ENCODE measurements around the gene TFRC. TPM values are rescaled to one million over a fixed set of nuclear protein-coding genes. Genes with fewer than 3 reads are reported as not detected.
"Not testable (repeated sequence)": the region's sequence is repeated elsewhere in the genome, so short reads cannot be mapped to it uniquely, and the experiment has no call there.

TFRC gene
- polyA plus RNA-seq, 4 donors = 12.7 to 108 (median 50.4) TPM

GRCh38 chr3:196057760-196058331 lies 24.0 kb downstream of the TFRC start:
- no peak for FAIRE-seq

GRCh38 chr3:196056371-196056770 lies 25.5 kb downstream of the TFRC start:
- FAIRE-seq; H3K4me1 ChIP-seq (ENCODE audit: control insufficient read depth in 3 of 3, insufficient read depth in 2 of 3, low read depth in 1 of 3, low read length in 2 of 3); DNase-seq; H3K27me3 ChIP-seq (ENCODE audit: control insufficient read depth in 3 of 3, insufficient read depth in 3 of 3, low read length in 3 of 3); H3K9me3 ChIP-seq (ENCODE audit: control insufficient read depth in 2 of 2, insufficient read depth in 1 of 2, low read depth in 1 of 2, low read length in 1 of 2); H3K4me3 ChIP-seq (ENCODE audit: low read depth in 1 of 3, low read length in 3 of 3): not testable (repeated sequence)
- H3K27ac ChIP-seq (ENCODE audit: low read depth in 1 of 3, low read length in 2 of 3) = peak overlapping the region in 1 of 3 donors; percentile 30
- H3K36me3 ChIP-seq (ENCODE audit: control insufficient read depth in 3 of 3, insufficient read depth in 2 of 3, low read depth in 1 of 3, low read length in 3 of 3) = peaks cover 24 to 69% (median 47%) of the 10 kb centered on the region in 3 donors
- WGBS, 3 donors = 80 to 94% (median 81%) methylated on average over 6 of the region's 6 CpGs

More at GRCh38 chr3:196057760-196058331, 24.0 kb downstream of the TFRC start:
- peaks cover 0 to 4% (median 0%) of the 10 kb centered on the region in 3 donors for H3K4me1 ChIP-seq (ENCODE audit: control insufficient read depth in 3 of 3, insufficient read depth in 2 of 3, low read depth in 1 of 3, low read length in 2 of 3)
- 68 to 75% (median 71%) methylated on average over 3 of the region's 3 CpGs for WGBS, 3 donors
- peaks cover 23 to 71% (median 46%) of the 10 kb centered on the region in 3 donors for H3K36me3 ChIP-seq (ENCODE audit: control insufficient read depth in 3 of 3, insufficient read depth in 2 of 3, low read depth in 1 of 3, low read length in 3 of 3)
- H3K27ac ChIP-seq (ENCODE audit: low read depth in 1 of 3, low read length in 2 of 3) = no peak overlapping the region
- H3K9me3 ChIP-seq (ENCODE audit: control insufficient read depth in 2 of 2, insufficient read depth in 1 of 2, low read depth in 1 of 2, low read length in 1 of 2) = no peaks in the 10 kb centered on the region
- no peak for DNase-seq
- no peaks in the 10 kb centered on the region for H3K27me3 ChIP-seq (ENCODE audit: control insufficient read depth in 3 of 3, insufficient read depth in 3 of 3, low read length in 3 of 3)
- no peak overlapping the region for H3K4me3 ChIP-seq (ENCODE audit: low read depth in 1 of 3, low read length in 3 of 3)

- Histone ChIP-seq H3K4me3 (ENCODE audit: low read depth in 1 of 3, low read length in 3 of 3) (no peak overlapping the region), H3K27ac (ENCODE audit: low read depth in 1 of 3, low read length in 2 of 3) (peak overlapping the region in 1 of 3 donors; percentile 30), H3K36me3 (ENCODE audit: control insufficient read depth in 3 of 3, insufficient read depth in 2 of 3, low read depth in 1 of 3, low read length in 3 of 3) (peaks cover 26 to 67% (median 48%) of the 10 kb centered on the region in 3 donors), H3K9me3 (ENCODE audit: control insufficient read depth in 2 of 2, insufficient read depth in 1 of 2, low read depth in 1 of 2, low read length in 1 of 2) (no peaks in the 10 kb centered on the region), H3K27me3 (ENCODE audit: control insufficient read depth in 3 of 3, insufficient read depth in 3 of 3, low read length in 3 of 3) (no peaks in the 10 kb centered on the region), H3K4me1 (ENCODE audit: control insufficient read depth in 3 of 3, insufficient read depth in 2 of 3, low read depth in 1 of 3, low read length in 2 of 3) (peaks cover 0 to 4% (median 0%) of the 10 kb centered on the region in 3 donors)
- FAIRE-seq = no peak
- WGBS, 3 donors = 75 to 82% (median 78%) methylated on average over 10 of the region's 10 CpGs
- peak; percentile 39 to 75 for DNase-seq
Observed at GRCh38 chr3:196055683-196056270, 26.1 kb downstream of the TFRC start.

- H3K4me3 ChIP-seq (ENCODE audit: low read depth in 1 of 3, low read length in 3 of 3) = no peak overlapping the region
- H3K27ac ChIP-seq (ENCODE audit: low read depth in 1 of 3, low read length in 2 of 3) = no peak overlapping the region
- H3K4me1 ChIP-seq (ENCODE audit: control insufficient read depth in 3 of 3, insufficient read depth in 2 of 3, low read depth in 1 of 3, low read length in 2 of 3) = peaks cover 0 to 4% (median 0%) of the 10 kb centered on the region in 3 donors
- no peaks in the 10 kb centered on the region for H3K9me3 ChIP-seq (ENCODE audit: control insufficient read depth in 2 of 2, insufficient read depth in 1 of 2, low read depth in 1 of 2, low read length in 1 of 2)
- 85 to 89% (median 86%) methylated on average over 8 of the region's 8 CpGs for WGBS, 3 donors
- DNase-seq = no peak
- H3K36me3 ChIP-seq (ENCODE audit: control insufficient read depth in 3 of 3, insufficient read depth in 2 of 3, low read depth in 1 of 3, low read length in 3 of 3) = peaks cover 26 to 62% (median 51%) of the 10 kb centered on the region in 3 donors
- H3K27me3 ChIP-seq (ENCODE audit: control insufficient read depth in 3 of 3, insufficient read depth in 3 of 3, low read length in 3 of 3) = no peaks in the 10 kb centered on the region
- FAIRE-seq = no peak
Observed at GRCh38 chr3:196055240-196055639, 26.6 kb downstream of the TFRC start.

GRCh38 chr3:196054661-196055060 lies 27.2 kb downstream of the TFRC start:
- DNase-seq (no peak), FAIRE-seq (no peak)
- no peaks in the 10 kb centered on the region for H3K27me3 ChIP-seq (ENCODE audit: control insufficient read depth in 3 of 3, insufficient read depth in 3 of 3, low read length in 3 of 3)
- no peak overlapping the region for H3K4me3 ChIP-seq (ENCODE audit: low read depth in 1 of 3, low read length in 3 of 3)
- H3K9me3 ChIP-seq (ENCODE audit: control insufficient read depth in 2 of 2, insufficient read depth in 1 of 2, low read depth in 1 of 2, low read length in 1 of 2) = no peaks in the 10 kb centered on the region
- no peak overlapping the region for H3K27ac ChIP-seq (ENCODE audit: low read depth in 1 of 3, low read length in 2 of 3)
- peaks cover 0 to 4% (median 0%) of the 10 kb centered on the region in 3 donors for H3K4me1 ChIP-seq (ENCODE audit: control insufficient read depth in 3 of 3, insufficient read depth in 2 of 3, low read depth in 1 of 3, low read length in 2 of 3)
- peaks cover 27 to 64% (median 52%) of the 10 kb centered on the region in 3 donors for H3K36me3 ChIP-seq (ENCODE audit: control insufficient read depth in 3 of 3, insufficient read depth in 2 of 3, low read depth in 1 of 3, low read length in 3 of 3)
- 77 to 91% (median 86%) methylated on average over 10 of the region's 10 CpGs for WGBS, 3 donors

- FAIRE-seq (no peak), DNase-seq (no peak)
- H3K9me3 ChIP-seq (ENCODE audit: control insufficient read depth in 2 of 2, insufficient read depth in 1 of 2, low read depth in 1 of 2, low read length in 1 of 2) = no peaks in the 10 kb centered on the region
- WGBS, 3 donors = 90 to 95% (median 94%) methylated on average over 7 of the region's 7 CpGs
- H3K4me1 ChIP-seq (ENCODE audit: control insufficient read depth in 3 of 3, insufficient read depth in 2 of 3, low read depth in 1 of 3, low read length in 2 of 3) = peaks cover 0 to 4% (median 0%) of the 10 kb centered on the region in 3 donors
- no peak overlapping the region for H3K4me3 ChIP-seq (ENCODE audit: low read depth in 1 of 3, low read length in 3 of 3)
- H3K27me3 ChIP-seq (ENCODE audit: control insufficient read depth in 3 of 3, insufficient read depth in 3 of 3, low read length in 3 of 3) = no peaks in the 10 kb centered on the region
- H3K27ac ChIP-seq (ENCODE audit: low read depth in 1 of 3, low read length in 2 of 3) = no peak overlapping the region
- H3K36me3 ChIP-seq (ENCODE audit: control insufficient read depth in 3 of 3, insufficient read depth in 2 of 3, low read depth in 1 of 3, low read length in 3 of 3) = peaks cover 30 to 58% (median 52%) of the 10 kb centered on the region in 3 donors
Observed at GRCh38 chr3:196053487-196053886, 28.4 kb downstream of the TFRC start.

GRCh38 chr3:196051282-196052076 lies 30.4 kb downstream of the TFRC start:
- H3K9me3 ChIP-seq (ENCODE audit: control insufficient read depth in 2 of 2, insufficient read depth in 1 of 2, low read depth in 1 of 2, low read length in 1 of 2) = no peaks in the 10 kb centered on the region
- H3K27ac ChIP-seq (ENCODE audit: low read depth in 1 of 3, low read length in 2 of 3) = no peak overlapping the region
- DNase-seq (no peak), FAIRE-seq (no peak)
- WGBS, 3 donors = 89 to 91% (median 90%) methylated on average over 6 of the region's 6 CpGs
- no peak overlapping the region for H3K4me3 ChIP-seq (ENCODE audit: low read depth in 1 of 3, low read length in 3 of 3)
- no peaks in the 10 kb centered on the region for H3K27me3 ChIP-seq (ENCODE audit: control insufficient read depth in 3 of 3, insufficient read depth in 3 of 3, low read length in 3 of 3)
- peaks cover 0 to 4% (median 0%) of the 10 kb centered on the region in 3 donors for H3K4me1 ChIP-seq (ENCODE audit: control insufficient read depth in 3 of 3, insufficient read depth in 2 of 3, low read depth in 1 of 3, low read length in 2 of 3)
- peaks cover 24 to 47% (median 45%) of the 10 kb centered on the region in 3 donors for H3K36me3 ChIP-seq (ENCODE audit: control insufficient read depth in 3 of 3, insufficient read depth in 2 of 3, low read depth in 1 of 3, low read length in 3 of 3)

- 67 to 81% (median 73%) methylated on average over 3 of the region's 3 CpGs for WGBS, 3 donors
- no peak for DNase-seq
- no peak overlapping the region for H3K4me3 ChIP-seq (ENCODE audit: low read depth in 1 of 3, low read length in 3 of 3)
- no peaks in the 10 kb centered on the region for H3K4me1 ChIP-seq (ENCODE audit: control insufficient read depth in 3 of 3, insufficient read depth in 2 of 3, low read depth in 1 of 3, low read length in 2 of 3)
- no peaks in the 10 kb centered on the region for H3K9me3 ChIP-seq (ENCODE audit: control insufficient read depth in 2 of 2, insufficient read depth in 1 of 2, low read depth in 1 of 2, low read length in 1 of 2)
- no peaks in the 10 kb centered on the region for H3K27me3 ChIP-seq (ENCODE audit: control insufficient read depth in 3 of 3, insufficient read depth in 3 of 3, low read length in 3 of 3)
- peaks cover 24 to 38% (median 38%) of the 10 kb centered on the region in 3 donors for H3K36me3 ChIP-seq (ENCODE audit: control insufficient read depth in 3 of 3, insufficient read depth in 2 of 3, low read depth in 1 of 3, low read length in 3 of 3)
- H3K27ac ChIP-seq (ENCODE audit: low read depth in 1 of 3, low read length in 2 of 3) = no peak overlapping the region
- FAIRE-seq = no peak
Observed at GRCh38 chr3:196050597-196050996, 31.3 kb downstream of the TFRC start.

All from small intestine (tissue), 7 donors.